SKM-1 treated with dmso at 0.1 percent for 144 hours (cell line): Measurements from ENCODE around the gene PUS10.

Source experiments
- DNase-seq: peaks from one replicate; lab custom pipeline; 2025; ENCODE audit not compliant: unreplicated experiment; lab: John Stamatoyannopoulos, UW

PUS10 gene

GRCh38 chr2:60973705-60974104 is 44.4 kb downstream of the PUS10 start:
- no peak for DNase-seq

DNA sequence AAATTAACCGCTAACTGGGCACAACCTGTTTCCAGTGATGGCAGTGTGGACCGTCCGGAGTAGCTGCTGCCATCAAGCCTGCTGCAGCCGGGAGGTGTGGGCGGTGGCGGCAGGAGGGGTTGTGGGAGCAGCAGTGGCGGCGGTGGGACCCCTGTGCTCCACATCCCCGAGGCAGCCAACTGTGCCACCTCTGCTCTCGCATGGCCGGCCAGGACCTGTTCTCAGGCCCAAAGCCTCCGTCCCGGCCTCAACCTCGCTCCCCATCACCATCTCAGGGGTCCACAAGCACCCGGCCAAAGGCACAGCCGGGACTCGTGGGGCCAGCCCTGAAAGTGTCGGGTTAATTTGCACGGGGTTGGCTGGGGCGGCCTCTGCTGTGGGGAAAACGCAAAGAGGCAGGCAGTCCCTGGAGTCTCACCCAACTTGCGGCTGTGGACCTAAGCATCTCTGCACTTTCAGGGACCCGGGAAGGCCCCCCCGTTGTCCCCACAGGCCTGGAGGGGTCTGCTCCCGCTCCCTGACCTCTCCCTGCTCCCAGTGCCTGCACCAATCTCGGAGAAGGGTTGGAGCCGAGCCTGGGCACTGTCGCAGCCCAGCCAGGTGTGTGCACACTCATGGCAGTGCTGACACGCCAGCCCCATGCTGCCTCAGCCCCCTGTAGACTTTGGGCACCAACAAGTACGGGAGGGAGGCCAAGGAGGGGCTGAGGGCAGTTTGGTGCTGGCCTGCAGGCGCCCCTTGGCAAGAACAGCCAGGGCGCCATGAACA is 45.0 kb downstream of the PUS10 start:
- DNase-seq: no peak

DNA sequence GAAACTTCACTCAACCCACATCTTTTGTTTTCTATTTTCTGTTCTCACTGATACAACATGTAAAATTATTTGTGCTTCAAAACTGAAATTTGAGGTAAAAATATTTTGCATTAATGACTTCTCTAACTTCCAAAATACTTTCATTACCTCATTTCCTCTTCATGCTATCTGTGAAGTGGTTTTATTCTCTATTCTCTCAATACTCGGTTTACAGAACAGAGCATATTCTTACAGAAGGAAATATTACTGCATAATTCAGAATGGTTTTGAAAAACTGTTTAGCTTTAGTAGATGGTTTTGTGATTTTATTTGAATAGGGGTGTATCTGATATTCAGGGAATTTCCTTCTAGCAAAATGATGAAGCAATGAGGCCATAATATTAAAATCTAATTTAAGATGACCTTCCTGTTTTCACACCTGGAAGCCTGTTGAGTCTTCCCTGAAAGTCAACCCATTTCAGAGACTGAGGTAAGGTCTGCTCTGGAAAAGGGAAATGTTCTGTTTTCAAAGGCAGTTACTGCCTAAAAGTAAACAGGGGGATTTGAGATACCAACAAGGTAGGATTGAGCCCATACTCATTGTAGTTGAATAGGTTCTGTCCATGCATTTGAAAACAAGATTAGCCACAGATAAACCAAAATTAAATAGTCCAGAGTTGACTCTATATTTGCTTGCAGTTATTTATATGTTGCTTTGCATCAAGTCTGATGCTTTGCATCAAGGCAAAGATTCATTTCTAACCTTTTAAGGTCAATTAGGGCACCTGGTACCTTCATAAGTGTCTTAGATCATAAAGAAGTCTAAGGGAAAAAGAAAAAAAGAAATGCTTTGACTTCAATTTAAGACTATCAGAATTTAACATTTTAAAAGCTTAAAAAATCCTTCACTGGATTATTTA is 51.3 kb downstream of the PUS10 start:
- no peak for DNase-seq

- no peak for DNase-seq
Observed at GRCh38 chr2:60965499-60965785, 52.6 kb downstream of the PUS10 start.

- no peak for DNase-seq
Observed at GRCh38 chr2:60964651-60965498, 53.2 kb downstream of the PUS10 start.

DNA sequence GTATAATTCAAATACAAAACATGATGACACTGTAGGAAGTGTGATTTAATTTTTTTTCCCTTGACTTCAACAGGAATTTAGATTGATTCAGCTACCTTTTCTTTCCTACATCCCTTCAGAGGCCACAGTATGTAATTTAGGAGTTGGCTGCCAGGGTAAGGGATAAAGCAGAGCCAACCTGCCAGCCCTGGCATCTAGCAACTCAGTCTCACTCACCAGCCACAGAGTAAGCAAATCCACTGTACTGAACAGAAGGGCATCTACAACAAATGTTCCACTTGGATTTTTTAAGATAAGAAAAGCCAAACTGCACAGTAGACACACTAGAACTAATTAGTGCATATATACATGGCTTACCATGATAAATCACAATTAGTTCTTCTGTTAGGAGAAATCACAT is 54.9 kb downstream of the PUS10 start:
- DNase-seq: no peak

DNA sequence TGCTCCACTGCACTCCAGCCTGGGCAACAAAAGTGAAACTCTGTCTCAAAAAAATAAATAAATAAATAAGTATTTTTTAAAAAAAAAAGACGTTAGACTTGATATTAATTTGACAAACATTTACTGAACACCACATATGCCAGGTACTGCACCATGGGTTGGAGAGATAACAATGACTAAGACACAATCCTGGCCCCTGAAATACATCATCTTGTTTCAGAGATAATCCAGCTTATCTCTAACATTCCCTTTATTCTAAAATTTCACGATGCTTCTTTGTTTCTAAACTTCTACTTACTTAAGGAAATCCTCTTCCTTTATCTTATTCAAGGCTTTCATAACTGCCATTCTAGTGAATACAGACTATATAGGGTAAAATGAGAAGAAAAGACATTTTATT is 55.5 kb downstream of the PUS10 start:
- DNase-seq: no peak

DNA sequence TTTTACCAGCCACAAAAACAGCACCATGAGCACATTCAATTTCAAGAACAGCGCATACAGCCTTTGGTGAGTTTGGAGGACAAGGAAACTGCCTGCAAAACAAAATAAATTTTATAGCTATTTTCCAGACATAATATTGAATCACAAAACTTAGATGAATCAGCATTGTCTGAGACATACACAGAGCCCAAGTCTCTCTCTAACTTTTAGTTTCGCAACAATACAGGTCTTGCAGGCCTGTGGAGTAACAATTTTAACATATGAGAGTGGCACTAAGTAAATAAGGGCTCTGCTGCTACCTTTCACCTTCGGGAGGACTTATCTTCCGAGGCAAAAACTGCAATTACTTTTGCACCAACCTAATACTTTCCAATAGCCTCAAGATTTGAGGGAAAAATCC is 56.6 kb downstream of the PUS10 start:
- DNase-seq: peak; percentile 38

DNA sequence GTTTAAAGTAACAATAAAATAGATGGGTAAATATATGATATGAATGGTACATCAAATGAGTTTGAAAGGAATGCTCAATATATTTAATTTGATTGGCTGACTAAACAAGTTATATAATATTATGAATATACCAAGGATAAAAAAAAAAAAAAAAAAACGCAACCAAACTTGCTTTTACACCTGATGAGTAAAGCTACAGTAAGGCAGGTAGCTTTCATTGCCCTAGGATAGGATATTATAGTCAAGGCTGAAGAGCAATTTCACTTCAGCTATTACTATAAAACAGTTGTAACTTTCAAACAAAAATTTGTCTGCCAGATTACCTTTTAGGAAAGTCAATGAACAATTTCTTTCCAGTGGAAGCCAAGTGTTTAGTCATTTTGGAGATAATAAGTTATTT is 57.3 kb downstream of the PUS10 start:
- no peak for DNase-seq

DNA sequence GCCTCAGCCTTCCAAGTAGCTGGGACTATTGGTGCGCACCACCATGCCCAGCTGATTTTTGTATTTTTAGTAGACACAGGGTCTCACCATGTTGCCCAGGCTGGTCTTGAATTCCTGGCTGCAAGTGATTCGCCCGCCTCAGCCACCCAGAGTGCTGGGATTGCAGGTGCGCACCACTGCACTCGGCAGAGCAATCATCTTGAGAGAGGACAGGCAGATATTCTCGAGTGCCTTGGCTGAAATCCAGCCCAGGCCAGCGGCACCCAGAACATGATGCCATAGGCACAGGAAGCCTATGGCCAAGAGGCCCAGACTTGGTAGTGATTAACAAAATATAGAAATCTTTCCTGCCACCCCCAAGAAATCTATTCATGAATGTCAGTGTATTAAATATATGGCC is 58.6 kb downstream of the PUS10 start:
- no peak for DNase-seq

DNA sequence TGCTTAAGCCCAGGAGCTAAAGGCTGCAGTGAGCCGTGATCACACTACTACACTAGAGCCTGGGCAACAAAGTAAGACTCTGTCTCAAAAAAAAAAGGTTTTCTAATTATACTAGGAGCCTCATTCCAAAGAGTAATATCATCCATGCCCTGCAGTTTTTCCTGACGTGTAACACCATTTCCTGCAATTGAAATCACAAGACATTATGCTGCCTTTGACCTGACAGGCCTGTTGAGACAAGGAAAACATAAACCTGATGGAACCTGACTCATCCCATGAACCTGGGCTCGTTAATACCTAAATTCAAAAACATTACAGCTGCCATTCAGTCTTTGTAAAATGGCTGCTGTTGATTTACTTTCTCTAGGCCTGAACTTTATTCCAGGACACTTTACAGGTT is 59.3 kb downstream of the PUS10 start:
- DNase-seq: no peak

- DNase-seq: no peak
Observed at GRCh38 chr2:60958361-60958760, 59.7 kb downstream of the PUS10 start.

DNA sequence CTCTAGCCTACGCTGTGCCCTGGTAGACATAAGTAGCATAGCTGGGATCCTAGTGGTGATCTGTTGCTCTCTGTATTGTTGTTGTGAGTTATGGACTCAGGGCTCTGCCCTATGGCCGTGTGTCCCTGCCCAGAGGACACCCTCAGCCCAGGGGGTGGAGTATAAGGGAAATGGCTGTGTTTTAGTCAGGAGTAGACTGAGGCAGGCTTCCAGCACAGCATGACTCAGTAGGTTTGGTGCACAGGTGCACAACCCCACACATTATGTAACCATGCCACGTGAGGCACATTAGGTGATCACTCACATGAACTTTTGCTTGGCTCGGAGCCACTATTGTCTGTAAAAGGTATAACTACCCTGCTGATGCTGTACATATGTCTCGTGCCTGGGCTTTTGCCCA is 60.4 kb downstream of the PUS10 start:
- DNase-seq: no peak

DNA sequence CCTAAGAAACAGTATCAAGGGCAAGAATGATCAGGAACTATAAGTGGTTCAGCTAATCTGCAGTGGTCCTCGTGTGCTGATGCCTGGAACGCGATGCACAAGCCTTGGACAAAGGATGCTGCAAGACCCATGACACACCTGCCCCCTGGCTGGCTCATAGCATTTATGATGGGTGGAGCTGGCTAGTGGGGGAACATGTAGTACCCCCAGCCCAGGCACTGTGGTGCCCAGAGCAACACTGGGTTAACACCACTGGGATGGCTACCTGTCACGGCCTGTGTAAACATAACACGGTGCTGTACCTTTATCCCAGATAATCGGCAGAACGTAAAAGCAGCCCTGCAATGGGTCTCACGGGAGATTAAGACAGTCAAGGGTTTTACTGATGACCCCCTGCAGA is 60.8 kb downstream of the PUS10 start:
- no peak for DNase-seq

- no peak for DNase-seq
Observed at GRCh38 chr2:60954139-60954538, 63.9 kb downstream of the PUS10 start.

DNA sequence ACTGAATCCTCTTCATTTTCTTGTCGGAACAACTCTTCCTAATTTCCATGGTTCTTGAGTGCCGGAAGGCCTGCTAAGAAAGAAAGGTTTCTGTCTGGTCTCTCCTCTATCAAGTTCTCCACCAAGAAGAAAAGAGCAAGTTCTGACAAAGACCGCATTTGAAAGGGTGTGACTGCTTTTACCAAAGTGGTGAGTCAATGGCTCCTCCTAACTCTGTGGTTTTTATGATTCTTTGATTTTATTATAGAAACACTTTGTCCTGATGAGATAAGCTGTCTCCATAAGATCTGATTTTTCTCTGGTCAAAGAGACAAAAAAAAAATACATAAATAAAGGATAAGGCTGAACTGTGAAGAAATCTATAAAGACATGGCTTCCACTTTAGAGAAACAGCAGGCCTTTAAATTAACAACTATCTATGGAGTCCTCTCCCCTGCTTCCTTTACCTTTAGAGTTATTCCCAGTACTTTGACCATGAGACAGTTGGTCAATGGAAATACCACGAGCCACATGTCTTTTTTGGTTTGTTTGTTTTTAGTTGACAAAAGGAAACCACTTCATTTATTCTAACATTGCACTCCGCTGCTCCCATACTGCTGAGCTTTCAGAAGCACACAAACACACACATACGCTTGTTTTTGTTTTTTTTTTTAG is 69.0 kb downstream of the PUS10 start:
- no peak for DNase-seq

DNA sequence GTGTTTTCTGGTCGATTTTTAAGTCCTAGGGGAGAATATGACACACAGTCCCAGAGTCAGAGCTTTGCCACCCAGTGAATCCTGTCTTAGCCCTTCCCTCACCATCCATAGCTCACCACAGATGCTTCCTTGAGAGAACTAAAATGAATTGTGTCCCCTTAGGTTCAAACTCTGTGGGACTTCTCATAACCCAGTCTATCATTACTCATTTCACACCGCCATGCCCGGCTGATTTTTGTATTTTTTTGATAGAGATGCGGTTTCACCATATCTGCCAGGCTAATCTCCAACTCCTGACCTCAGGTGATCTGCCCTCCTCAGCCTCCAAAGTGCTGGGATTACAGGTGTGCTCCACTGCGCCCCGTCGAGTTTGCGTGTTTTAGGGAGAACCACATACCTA is 69.9 kb downstream of the PUS10 start:
- no peak for DNase-seq

- no peak for DNase-seq
Observed at GRCh38 chr2:60947056-60947455, 71.0 kb downstream of the PUS10 start.

- no peak for DNase-seq
Observed at GRCh38 chr2:60945341-60945740, 72.7 kb downstream of the PUS10 start.

DNA sequence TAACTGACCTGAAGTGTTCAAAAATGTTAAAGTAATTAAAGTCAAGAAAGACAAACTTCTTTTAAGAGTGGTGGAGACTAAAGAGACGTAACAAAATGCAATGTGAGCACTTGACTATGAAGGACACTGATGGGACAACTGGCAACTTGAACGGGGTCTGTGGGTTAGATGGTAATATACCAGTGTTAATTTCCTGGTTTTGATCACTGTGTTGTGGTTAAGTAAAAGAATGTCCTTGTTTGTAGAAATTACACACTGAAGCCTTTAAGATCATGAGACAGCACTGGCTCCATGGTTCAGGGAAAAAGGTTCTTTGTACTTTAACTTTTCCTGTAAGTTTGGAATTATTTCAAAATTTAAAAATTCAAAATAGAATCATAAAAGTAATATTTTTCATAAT is 78.4 kb downstream of the PUS10 start:
- DNase-seq: no peak

DNA sequence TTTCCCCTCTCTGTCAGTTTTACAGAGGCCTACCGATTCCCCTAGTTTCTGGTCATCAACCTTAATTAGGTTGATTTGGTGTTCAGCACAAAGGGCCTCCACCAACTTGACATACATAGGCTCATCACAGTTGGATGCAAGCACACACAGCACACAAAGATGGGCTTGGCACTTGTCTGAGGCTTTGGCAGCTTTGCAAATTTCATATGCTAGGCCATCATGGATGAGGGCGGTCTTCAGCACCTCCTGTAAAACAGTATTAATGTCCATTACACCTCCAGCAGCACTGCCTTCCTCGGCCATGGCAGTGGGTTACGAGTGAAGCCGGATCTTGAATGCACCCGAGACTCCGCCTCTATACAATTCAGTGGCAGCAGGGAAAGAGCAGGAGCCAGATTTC is 79.8 kb downstream of the PUS10 start:
- DNase-seq: no peak
